Endodermal cell (in vitro differentiated cells): Measurements from ENCODE around the gene HS1BP3. TPM values are rescaled to one million over a fixed set of nuclear protein-coding genes. Genes with fewer than 3 reads are reported as not detected.

ENCODE experiments used
- DNase-seq: peaks from one replicate; pipeline ENCODE4 v3.0.0-alpha.2; 2017
- H3K27ac ChIP-seq: 2 replicates; pipeline ENCODE4 v1.5.1; 2013; ENCODE audit warnings: mild to moderate bottlenecking, low read depth, low read length, moderate library complexity
- H3K27me3 ChIP-seq: 2 replicates; pipeline ENCODE4 v1.6.1; 2013; ENCODE audit warnings: mild to moderate bottlenecking, low read length, moderate library complexity; ENCODE audit not compliant: insufficient read depth, control insufficient read depth, poor library complexity, severe bottlenecking
- H3K36me3 ChIP-seq: 2 replicates; pipeline ENCODE4 v1.7.0; 2013; ENCODE audit warnings: mild to moderate bottlenecking, low read length, moderate library complexity; ENCODE audit not compliant: control insufficient read depth, insufficient read depth
- H3K4me1 ChIP-seq: one replicate; pipeline ENCODE4 v1.7.0; 2013; ENCODE audit warnings: low read length; ENCODE audit not compliant: control insufficient read depth, insufficient read depth
- H3K4me3 ChIP-seq: 2 replicates; pipeline ENCODE4 v1.5.1; 2013; ENCODE audit warnings: mild to moderate bottlenecking, low read length, moderate library complexity
- H3K9ac ChIP-seq: 2 replicates; pipeline ENCODE4 v1.6.1; 2013; ENCODE audit warnings: mild to moderate bottlenecking, low read length, moderate library complexity; ENCODE audit not compliant: poor library complexity, severe bottlenecking; ENCODE audit errors: extremely low read depth
- H3K9me3 ChIP-seq: 2 replicates; pipeline ENCODE4 v1.6.1; 2013; ENCODE audit warnings: mild to moderate bottlenecking, low read length, moderate library complexity; ENCODE audit not compliant: control insufficient read depth
- H3K27ac Mint-ChIP-seq: 2 replicates; pipeline ENCODE4 v1.8.0; 2020; ENCODE audit warnings: mixed read lengths
- H3K27me3 Mint-ChIP-seq: 2 replicates; pipeline ENCODE4 v1.8.0; 2021; ENCODE audit warnings: mild to moderate bottlenecking, mixed read lengths; ENCODE audit not compliant: insufficient read depth
- H3K36me3 Mint-ChIP-seq: 2 replicates; pipeline ENCODE4 v1.8.0; 2020; ENCODE audit warnings: low read depth, mixed read lengths
- H3K4me1 Mint-ChIP-seq: 2 replicates; pipeline ENCODE4 v1.8.0; 2020; ENCODE audit warnings: mixed read lengths
- H3K4me3 Mint-ChIP-seq: 2 replicates; pipeline ENCODE4 v1.8.0; 2020; ENCODE audit warnings: mild to moderate bottlenecking, moderate library complexity, mixed read lengths
- H3K9me3 Mint-ChIP-seq: 2 replicates; pipeline ENCODE4 v1.8.0; 2020; ENCODE audit warnings: mild to moderate bottlenecking, mixed read lengths
- CTCF ChIP-seq: fragments of 200-600 bp; sonication (generic); conservative IDR thresholded peaks from 2 replicates; pipeline ENCODE4 v1.5.0; 2021; ENCODE audit warnings: antibody characterized with exemption, mild to moderate bottlenecking
- WGBS, 2 experiments: methylation state at CpG; one replicate each; pipeline versions ENCODE4 v1.1.5 to v1.1.7; 2013; ENCODE audit warnings: missing lambda C conversion rate in 2 of 2, mixed read lengths in 1 of 2; ENCODE audit not compliant: insufficient coverage in 1 of 2, insufficient read length in 1 of 2; 5-methylcytosine and 5-hydroxymethylcytosine counted together
- total RNA-seq, 2 donors: library from RNA; stranded (reverse); fragmentation: NEBNext Ultra II Directional in 1 of 2; extraction: Animal tissue kit (Norgen Biotek cat#: 25700) in 1 of 2; gene quantifications; 2 replicates in 1 of 2; 3 replicates in 1 of 2; pipeline ENCODE4 v1.2.1, GENCODE V29; 2021

HS1BP3 gene
- total RNA-seq, 2 donors from 2014 or later: 23.0 to 26.2 TPM

- Histone ChIP-seq H3K27ac (no peak overlapping the region), H3K9me3 (no peaks in the 10 kb centered on the region), H3K4me1 (no peaks in the 10 kb centered on the region), H3K9ac (no peak overlapping the region), H3K27me3 (no peaks in the 10 kb centered on the region), H3K4me3 (no peak overlapping the region), H3K36me3 (peaks cover 4% of the 10 kb centered on the region)
- Mint-ChIP-seq H3K4me1 (peaks cover 16% of the 10 kb centered on the region), H3K9me3 (no peaks in the 10 kb centered on the region), H3K27ac (no peak overlapping the region), H3K4me3 (no peak overlapping the region), H3K27me3 (no peaks in the 10 kb centered on the region), H3K36me3 (peaks cover 3% of the 10 kb centered on the region)
- TF ChIP-seq CTCF: no peak
- DNase-seq: no peak
- WGBS, 2 experiments: 89 to 98% methylated on average over 4 to 12 of the region's 12 CpGs
These were observed 21.2 kb downstream of the HS1BP3 start for GRCh38 chr2:20629581-20630171.

GRCh38 chr2:20629181-20629580 lies 21.7 kb downstream of the HS1BP3 start:
- H3K9me3 Mint-ChIP-seq: no peaks in the 10 kb centered on the region
- H3K27ac Mint-ChIP-seq: no peak overlapping the region
- Histone ChIP-seq H3K9ac (no peak overlapping the region), H3K9me3 (no peaks in the 10 kb centered on the region), H3K27me3 (no peaks in the 10 kb centered on the region), H3K27ac (no peak overlapping the region), H3K4me3 (no peak overlapping the region), H3K4me1 (no peaks in the 10 kb centered on the region), H3K36me3 (peaks cover 4% of the 10 kb centered on the region)
- no peak for TF ChIP-seq CTCF
- H3K4me3 Mint-ChIP-seq: no peak overlapping the region
- H3K4me1 Mint-ChIP-seq: peaks cover 16% of the 10 kb centered on the region
- DNase-seq: no peak
- H3K27me3 Mint-ChIP-seq: no peaks in the 10 kb centered on the region
- H3K36me3 Mint-ChIP-seq: peaks cover 3% of the 10 kb centered on the region
- 82% methylated on average over 6 of the region's 6 CpGs; no CpG with 5 or more reads in 1 of the 2 experiments for WGBS, 2 experiments

- Histone ChIP-seq H3K27me3 (no peaks in the 10 kb centered on the region), H3K4me3 (no peak overlapping the region), H3K9me3 (no peaks in the 10 kb centered on the region), H3K36me3 (peaks cover 4% of the 10 kb centered on the region), H3K4me1 (no peaks in the 10 kb centered on the region), H3K27ac (no peak overlapping the region), H3K9ac (no peak overlapping the region)
- no peak overlapping the region for H3K27ac Mint-ChIP-seq
- H3K4me3 Mint-ChIP-seq: no peak overlapping the region
- DNase-seq: no peak
- H3K9me3 Mint-ChIP-seq: no peaks in the 10 kb centered on the region
- H3K4me1 Mint-ChIP-seq: peaks cover 16% of the 10 kb centered on the region
- peaks cover 5% of the 10 kb centered on the region for H3K36me3 Mint-ChIP-seq
- H3K27me3 Mint-ChIP-seq: no peaks in the 10 kb centered on the region
- WGBS, 2 experiments: 87 to 94% methylated on average over 10 to 16 of the region's 16 CpGs
- no peak for TF ChIP-seq CTCF
These were observed 23.1 kb downstream of the HS1BP3 start for GRCh38 chr2:20627712-20628380.
